ENCODE measurements around the gene ANKRD40. TPM values are rescaled to one million over a fixed set of nuclear protein-coding genes. Genes with fewer than 3 reads are reported as not detected.
"Not testable (repeated sequence)": the region's sequence is repeated elsewhere in the genome, so short reads cannot be mapped to it uniquely, and the experiment has no call there.

ANKRD40 gene
- total and polyA plus RNA-seq, 5 donors from 2014 or later: 3.8 to 24.0 (median 4.6) TPM

DNA sequence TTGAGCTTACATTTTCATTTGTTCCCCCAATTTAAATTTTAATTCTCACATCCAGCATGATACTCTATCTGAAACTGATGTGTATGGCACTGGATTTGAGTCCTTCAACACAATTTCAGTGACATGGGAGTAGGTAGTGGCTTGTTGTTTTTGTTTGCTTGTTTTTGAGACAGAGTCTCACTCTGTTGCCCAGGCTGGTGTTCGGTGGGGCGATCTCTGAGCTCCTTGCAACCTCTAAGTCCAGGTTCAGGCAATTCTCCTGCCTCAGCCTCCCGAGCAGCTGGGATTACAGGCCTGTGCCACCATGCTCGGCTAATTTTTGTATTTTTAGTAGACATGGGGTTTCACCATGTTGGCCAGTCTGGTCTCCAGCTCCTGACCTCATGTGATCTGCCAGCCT lies 1.3 kb upstream of the ANKRD40 start:
- H3K36me3 ChIP-seq (ENCODE audit: control insufficient read depth, insufficient read depth, low read length); H3K27me3 ChIP-seq (ENCODE audit: control insufficient read depth, insufficient read depth, low read length); H3K36me3 Mint-ChIP-seq; H3K9me3 ChIP-seq (ENCODE audit: control insufficient read depth in 2 of 2, low read length in 2 of 2); H3K27me3 Mint-ChIP-seq; ATAC-seq (ENCODE audit: low read depth in 2 of 2); DNase-seq; H3K9me3 Mint-ChIP-seq: not testable (repeated sequence)
- H3K27ac ChIP-seq (ENCODE audit: insufficient read depth, low read length, poor library complexity, severe bottlenecking): peak overlapping the region; percentile 93
- peak overlapping the region; percentile 97 to 99 (median 99) for H3K27ac Mint-ChIP-seq
- peak overlapping the region; percentile 89 to 97 (median 94) for H3K4me3 Mint-ChIP-seq
- H3K4me3 ChIP-seq (ENCODE audit: low read depth, low read length): peak overlapping the region; percentile 98
- peaks cover 27% of the 10 kb centered on the region for H3K4me1 ChIP-seq (ENCODE audit: control insufficient read depth, insufficient read depth, low read length, poor library complexity, severe bottlenecking)
- peaks cover 5 to 52% (median 32%) of the 10 kb centered on the region in 4 donors for H3K4me1 Mint-ChIP-seq

- Mint-ChIP-seq H3K27me3 (peaks cover 4% of the 10 kb centered on the region), H3K4me1 (peaks cover 10 to 59% (median 39%) of the 10 kb centered on the region in 4 donors), H3K4me3 (peak overlapping the region; percentile 89 to 97 (median 94)), H3K27ac (peak overlapping the region; percentile 97 to 99 (median 99)), H3K36me3 (peaks cover 8% of the 10 kb centered on the region), H3K9me3 (peaks cover 0 to 2% (median 0%) of the 10 kb centered on the region in 7 donors)
- H3K27me3 ChIP-seq (ENCODE audit: control insufficient read depth, insufficient read depth, low read length): no peaks in the 10 kb centered on the region
- peak overlapping the region; percentile 98 for H3K4me3 ChIP-seq (ENCODE audit: low read depth, low read length)
- no peak for ATAC-seq (ENCODE audit: low read depth in 2 of 2)
- no peaks in the 10 kb centered on the region for H3K9me3 ChIP-seq (ENCODE audit: control insufficient read depth in 2 of 2, low read length in 2 of 2)
- H3K27ac ChIP-seq (ENCODE audit: insufficient read depth, low read length, poor library complexity, severe bottlenecking): peak overlapping the region; percentile 93
- DNase-seq: peak in 1 of 3 donors; percentile 31
- peaks cover 6% of the 10 kb centered on the region for H3K36me3 ChIP-seq (ENCODE audit: control insufficient read depth, insufficient read depth, low read length)
- peaks cover 27% of the 10 kb centered on the region for H3K4me1 ChIP-seq (ENCODE audit: control insufficient read depth, insufficient read depth, low read length, poor library complexity, severe bottlenecking)
Observed at GRCh38 chr17:50708050-50709000, 611 bp upstream of the ANKRD40 start.

DNA sequence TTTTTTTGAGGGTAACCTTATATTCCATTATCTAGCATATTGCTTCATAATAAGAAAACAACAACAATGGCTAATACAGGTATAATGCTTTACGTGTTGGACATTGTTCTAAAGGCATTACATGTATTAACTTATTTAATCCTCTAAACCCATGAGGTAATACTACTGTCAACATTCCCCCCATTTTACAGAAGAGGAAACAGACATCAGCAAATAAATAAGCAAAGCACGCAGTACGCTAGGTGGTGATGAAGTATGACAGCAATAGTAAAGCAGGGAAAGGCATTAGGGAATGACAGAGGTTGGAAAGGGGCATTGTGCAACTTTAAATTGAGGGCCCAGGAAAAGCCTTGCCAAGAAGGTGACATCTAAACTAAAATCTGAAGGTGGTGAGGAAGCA lies 4.6 kb downstream of the ANKRD40 start:
- peaks cover 24% of the 10 kb centered on the region for H3K36me3 Mint-ChIP-seq

DNA sequence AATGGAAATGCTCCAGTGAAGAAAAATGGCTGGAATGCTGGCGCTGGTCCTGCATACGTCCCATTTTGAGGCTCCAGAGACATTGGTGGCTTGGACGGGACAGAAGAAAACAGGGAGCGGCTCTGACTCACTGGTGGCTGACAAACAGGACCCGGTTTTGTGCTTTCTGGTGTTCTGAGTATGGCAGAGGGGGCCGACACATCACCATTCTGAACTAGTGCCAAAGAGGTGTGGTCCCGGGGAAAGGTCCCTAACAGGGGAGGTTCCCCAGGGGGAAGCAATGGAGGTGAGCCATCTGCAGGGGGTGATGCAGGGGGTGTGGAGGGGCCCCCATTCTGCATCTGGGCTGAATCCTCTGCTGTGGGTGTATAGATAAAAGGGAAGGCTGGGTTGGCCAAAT lies 8.3 kb downstream of the ANKRD40 start:
- H3K4me3 Mint-ChIP-seq: no peak overlapping the region
- no peaks in the 10 kb centered on the region for H3K9me3 Mint-ChIP-seq
- no peaks in the 10 kb centered on the region for H3K27me3 ChIP-seq (ENCODE audit: control insufficient read depth, insufficient read depth, low read length)
- H3K36me3 Mint-ChIP-seq: peaks cover 43% of the 10 kb centered on the region
- H3K4me3 ChIP-seq (ENCODE audit: low read depth, low read length): no peak overlapping the region
- no peak for DNase-seq
- no peaks in the 10 kb centered on the region for H3K4me1 ChIP-seq (ENCODE audit: control insufficient read depth, insufficient read depth, low read length, poor library complexity, severe bottlenecking)
- H3K27ac ChIP-seq (ENCODE audit: insufficient read depth, low read length, poor library complexity, severe bottlenecking): no peak overlapping the region
- H3K36me3 ChIP-seq (ENCODE audit: control insufficient read depth, insufficient read depth, low read length): peaks cover 62% of the 10 kb centered on the region
- H3K9me3 ChIP-seq (ENCODE audit: control insufficient read depth in 2 of 2, low read length in 2 of 2): no peaks in the 10 kb centered on the region
- ATAC-seq (ENCODE audit: low read depth in 2 of 2): no peak
- no peaks in the 10 kb centered on the region for H3K27me3 Mint-ChIP-seq
- peak overlapping the region in 1 of 3 donors; percentile 45 for H3K27ac Mint-ChIP-seq
- H3K4me1 Mint-ChIP-seq: peaks cover 26 to 52% (median 41%) of the 10 kb centered on the region in 4 donors

More for the DNA sequence above, 4.6 kb downstream of the ANKRD40 start:
- no peaks in the 10 kb centered on the region for H3K27me3 ChIP-seq (ENCODE audit: control insufficient read depth, insufficient read depth, low read length)
- no peak overlapping the region for H3K4me3 ChIP-seq (ENCODE audit: low read depth, low read length)
- peaks cover 33% of the 10 kb centered on the region for H3K36me3 ChIP-seq (ENCODE audit: control insufficient read depth, insufficient read depth, low read length)
- peak overlapping the region in 2 of 4 donors; percentile 34 to 90 for H3K4me3 Mint-ChIP-seq
- no peak overlapping the region for H3K27ac ChIP-seq (ENCODE audit: insufficient read depth, low read length, poor library complexity, severe bottlenecking)
- H3K27ac Mint-ChIP-seq: peak overlapping the region in 2 of 3 donors; percentile 78 to 88
- H3K9me3 Mint-ChIP-seq: no peaks in the 10 kb centered on the region
- no peaks in the 10 kb centered on the region for H3K9me3 ChIP-seq (ENCODE audit: control insufficient read depth in 2 of 2, low read length in 2 of 2)
- H3K4me1 Mint-ChIP-seq: peaks cover 21 to 66% (median 49%) of the 10 kb centered on the region in 4 donors
- H3K4me1 ChIP-seq (ENCODE audit: control insufficient read depth, insufficient read depth, low read length, poor library complexity, severe bottlenecking): peaks cover 16% of the 10 kb centered on the region
- peaks cover 4% of the 10 kb centered on the region for H3K27me3 Mint-ChIP-seq
- DNase-seq (no peak), ATAC-seq (ENCODE audit: low read depth in 2 of 2) (no peak)

DNA sequence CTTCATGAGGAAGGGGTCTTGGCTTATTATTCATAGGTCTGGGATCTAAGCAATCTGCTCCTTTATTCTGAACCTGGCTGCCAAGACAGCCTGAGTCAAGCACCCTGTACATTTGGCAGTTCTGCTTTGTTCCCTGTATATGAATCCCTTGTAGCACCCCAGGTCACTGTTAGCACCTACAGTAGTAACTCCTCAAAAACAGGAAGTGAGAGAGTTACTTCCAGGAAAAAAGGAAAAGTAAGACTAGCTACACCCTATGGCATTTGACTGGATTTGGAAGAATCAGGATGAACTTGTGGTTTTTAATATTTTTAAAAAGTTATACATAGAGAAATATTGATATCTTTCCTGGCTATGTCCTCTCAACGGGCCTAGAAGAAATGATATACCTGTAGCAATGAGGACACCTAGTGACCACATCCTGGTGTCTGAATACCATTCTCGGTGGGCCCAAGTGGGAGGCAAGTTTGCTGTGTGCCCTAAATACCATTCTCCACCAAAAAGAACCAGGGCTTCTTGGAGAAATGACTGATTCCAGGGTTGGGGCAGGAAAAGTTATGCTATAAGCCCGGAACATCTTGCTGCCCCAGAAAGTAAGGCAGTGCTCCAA lies 9.9 kb downstream of the ANKRD40 start:
- H3K9me3 Mint-ChIP-seq: no peaks in the 10 kb centered on the region

DNA sequence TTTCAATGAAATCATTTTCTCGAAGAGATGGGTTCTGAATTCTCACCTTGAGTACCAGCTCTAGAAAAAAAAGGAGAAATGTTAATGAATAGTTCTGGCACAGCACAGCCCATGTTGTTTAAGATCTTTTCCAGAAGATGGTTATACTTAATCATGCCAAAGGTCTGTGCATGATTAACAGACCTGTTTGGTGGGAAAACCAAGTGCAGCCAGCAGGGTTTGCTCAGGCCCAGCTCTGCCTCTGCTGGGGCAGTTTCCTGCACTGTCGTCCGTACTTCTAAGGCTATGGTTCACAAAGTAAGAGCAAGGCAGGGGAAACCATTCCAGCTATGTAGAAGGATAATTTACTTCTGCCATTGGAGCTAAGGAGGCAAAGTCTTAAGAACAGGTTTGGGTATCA lies 10.7 kb downstream of the ANKRD40 start:
- ATAC-seq (ENCODE audit: low read depth in 2 of 2): no peak

More for the DNA sequence above, 9.9 kb downstream of the ANKRD40 start:
- Histone ChIP-seq H3K36me3 (ENCODE audit: control insufficient read depth, insufficient read depth, low read length) (peaks cover 70% of the 10 kb centered on the region), H3K9me3 (ENCODE audit: control insufficient read depth in 2 of 2, low read length in 2 of 2) (no peaks in the 10 kb centered on the region), H3K4me1 (ENCODE audit: control insufficient read depth, insufficient read depth, low read length, poor library complexity, severe bottlenecking) (no peaks in the 10 kb centered on the region), H3K4me3 (ENCODE audit: low read depth, low read length) (no peak overlapping the region), H3K27me3 (ENCODE audit: control insufficient read depth, insufficient read depth, low read length) (no peaks in the 10 kb centered on the region), H3K27ac (ENCODE audit: insufficient read depth, low read length, poor library complexity, severe bottlenecking) (peak overlapping the region; percentile 44)
- DNase-seq (peak in 1 of 3 donors; percentile 54), ATAC-seq (ENCODE audit: low read depth in 2 of 2) (no peak)
- H3K27me3 Mint-ChIP-seq: no peaks in the 10 kb centered on the region
- H3K4me3 Mint-ChIP-seq: no peak overlapping the region
- H3K4me1 Mint-ChIP-seq: peaks cover 23 to 37% (median 28%) of the 10 kb centered on the region in 4 donors
- peak overlapping the region; percentile 53 to 73 (median 69) for H3K27ac Mint-ChIP-seq
- H3K36me3 Mint-ChIP-seq: peaks cover 41% of the 10 kb centered on the region

DNA sequence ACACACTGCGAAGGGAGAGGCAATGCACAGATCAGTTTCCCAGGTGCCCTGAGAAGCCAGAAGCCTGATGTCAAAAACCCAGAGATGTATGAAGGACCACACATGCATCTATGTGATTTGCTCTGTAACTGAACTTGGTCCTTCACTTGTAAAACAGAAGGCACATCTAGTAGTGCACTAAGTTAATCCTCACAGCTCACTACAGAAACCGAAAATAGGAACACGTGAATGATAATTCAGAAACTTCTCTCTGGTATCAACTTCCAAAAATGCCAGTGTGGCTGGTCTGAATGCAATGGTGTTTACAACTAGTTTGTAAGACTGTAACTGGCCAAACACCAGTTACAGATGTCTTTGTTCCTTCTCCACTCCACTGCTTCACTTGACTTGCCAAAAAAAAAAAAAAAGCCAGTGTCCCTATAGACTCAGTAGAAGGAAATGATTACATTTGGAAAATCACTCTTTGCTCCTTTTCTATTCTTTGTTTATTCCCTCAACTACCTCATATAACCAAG lies 11.3 kb downstream of the ANKRD40 start:
- H3K36me3 ChIP-seq (ENCODE audit: control insufficient read depth, insufficient read depth, low read length): peaks cover 70% of the 10 kb centered on the region
- peaks cover 41% of the 10 kb centered on the region for H3K36me3 Mint-ChIP-seq

More for the DNA sequence above, 10.7 kb downstream of the ANKRD40 start:
- peaks cover 41% of the 10 kb centered on the region for H3K36me3 Mint-ChIP-seq
- Histone ChIP-seq H3K4me3 (ENCODE audit: low read depth, low read length) (no peak overlapping the region), H3K27ac (ENCODE audit: insufficient read depth, low read length, poor library complexity, severe bottlenecking) (no peak overlapping the region), H3K36me3 (ENCODE audit: control insufficient read depth, insufficient read depth, low read length) (peaks cover 72% of the 10 kb centered on the region), H3K4me1 (ENCODE audit: control insufficient read depth, insufficient read depth, low read length, poor library complexity, severe bottlenecking) (no peaks in the 10 kb centered on the region), H3K27me3 (ENCODE audit: control insufficient read depth, insufficient read depth, low read length) (no peaks in the 10 kb centered on the region), H3K9me3 (ENCODE audit: control insufficient read depth in 2 of 2, low read length in 2 of 2) (no peaks in the 10 kb centered on the region)
- no peak overlapping the region for H3K4me3 Mint-ChIP-seq
- no peak for DNase-seq
- H3K4me1 Mint-ChIP-seq: peaks cover 22 to 31% (median 23%) of the 10 kb centered on the region in 4 donors
- peak overlapping the region in 2 of 3 donors; percentile 16 to 73 for H3K27ac Mint-ChIP-seq
- H3K9me3 Mint-ChIP-seq: no peaks in the 10 kb centered on the region
- no peaks in the 10 kb centered on the region for H3K27me3 Mint-ChIP-seq

More for the DNA sequence above, 11.3 kb downstream of the ANKRD40 start:
- Mint-ChIP-seq H3K27ac (no peak overlapping the region), H3K9me3 (no peaks in the 10 kb centered on the region), H3K4me1 (peaks cover 16 to 25% (median 22%) of the 10 kb centered on the region in 4 donors), H3K27me3 (no peaks in the 10 kb centered on the region), H3K4me3 (no peak overlapping the region)
- H3K4me1 ChIP-seq (ENCODE audit: control insufficient read depth, insufficient read depth, low read length, poor library complexity, severe bottlenecking): no peaks in the 10 kb centered on the region
- no peaks in the 10 kb centered on the region for H3K9me3 ChIP-seq (ENCODE audit: control insufficient read depth in 2 of 2, low read length in 2 of 2)
- ATAC-seq (ENCODE audit: low read depth in 2 of 2) (no peak), DNase-seq (no peak)
- no peak overlapping the region for H3K27ac ChIP-seq (ENCODE audit: insufficient read depth, low read length, poor library complexity, severe bottlenecking)
- no peak overlapping the region for H3K4me3 ChIP-seq (ENCODE audit: low read depth, low read length)
- H3K27me3 ChIP-seq (ENCODE audit: control insufficient read depth, insufficient read depth, low read length): no peaks in the 10 kb centered on the region
